Astrocyte of the spinal cord (primary cell): ENCODE results near the gene BDH1.

Source experiments
- DNase-seq: peaks from one replicate; pipeline ENCODE4 v3.0.0; 2011; ENCODE audit warnings: low read depth, low spot score
- H3K4me3 ChIP-seq: 2 replicates; pipeline ENCODE4 v1.5.1; 2011; ENCODE audit warnings: low read depth, mild to moderate bottlenecking, low read length, moderate library complexity
- CTCF ChIP-seq: IDR thresholded peaks from 2 replicates; pipeline ENCODE4 v1.5.1; 2012; ENCODE audit warnings: low read depth, mild to moderate bottlenecking, low read length, inconsistent platforms
- in situ Hi-C: cut with HindIII; loops from 2 replicates; pipeline ENCODE4 v1.10.0; 2017; ENCODE audit warnings: low sequenced_read_pairs

BDH1 gene

DNA sequence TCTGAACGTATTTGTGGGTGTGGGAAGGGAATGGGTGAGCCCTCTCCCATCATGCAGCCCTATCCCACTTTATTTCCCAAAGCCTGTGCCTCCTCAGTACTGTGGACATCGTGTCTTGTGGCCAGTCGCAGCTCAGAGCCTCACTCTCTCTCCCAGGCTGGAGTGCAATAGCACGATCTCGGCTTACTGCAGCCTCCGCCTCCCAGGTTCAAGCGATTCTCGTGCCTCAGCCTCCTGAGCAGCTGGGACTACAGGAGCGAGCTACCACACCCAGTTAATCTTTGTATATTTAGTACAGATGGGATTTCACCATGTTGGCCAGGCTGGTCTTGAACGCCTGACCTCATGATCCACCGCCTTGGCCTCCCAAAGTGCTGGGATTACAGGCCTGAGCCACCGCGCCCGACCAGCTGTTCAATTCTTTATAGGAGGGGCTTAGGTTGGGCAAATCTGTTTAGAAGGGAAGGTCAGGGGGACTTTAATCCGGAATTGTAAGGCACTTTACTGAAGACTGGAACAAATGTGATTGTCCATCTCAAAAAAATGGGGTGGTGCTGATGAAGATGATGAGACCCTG lies 42.7 kb upstream of the BDH1 start:
- DNase-seq: no peak
- TF ChIP-seq CTCF: no peak
- H3K4me3 ChIP-seq: no peak overlapping the region
- in situ Hi-C loops: no loop called here

- no peak overlapping the region for H3K4me3 ChIP-seq
- in situ Hi-C loops: no loop called here
- no peak for DNase-seq
- TF ChIP-seq CTCF: no peak
Observed at GRCh38 chr3:197597335-197597734, 41.6 kb upstream of the BDH1 start.

- TF ChIP-seq CTCF: no peak
- no peak for DNase-seq
- no peak overlapping the region for H3K4me3 ChIP-seq
- in situ Hi-C loops: no loop called here
Observed at GRCh38 chr3:197595470-197596185, 39.9 kb upstream of the BDH1 start.

GRCh38 chr3:197593046-197593380 lies 37.2 kb upstream of the BDH1 start:
- DNase-seq: no peak
- in situ Hi-C loops: no loop called here
- H3K4me3 ChIP-seq: no peak overlapping the region
- TF ChIP-seq CTCF: no peak

DNA sequence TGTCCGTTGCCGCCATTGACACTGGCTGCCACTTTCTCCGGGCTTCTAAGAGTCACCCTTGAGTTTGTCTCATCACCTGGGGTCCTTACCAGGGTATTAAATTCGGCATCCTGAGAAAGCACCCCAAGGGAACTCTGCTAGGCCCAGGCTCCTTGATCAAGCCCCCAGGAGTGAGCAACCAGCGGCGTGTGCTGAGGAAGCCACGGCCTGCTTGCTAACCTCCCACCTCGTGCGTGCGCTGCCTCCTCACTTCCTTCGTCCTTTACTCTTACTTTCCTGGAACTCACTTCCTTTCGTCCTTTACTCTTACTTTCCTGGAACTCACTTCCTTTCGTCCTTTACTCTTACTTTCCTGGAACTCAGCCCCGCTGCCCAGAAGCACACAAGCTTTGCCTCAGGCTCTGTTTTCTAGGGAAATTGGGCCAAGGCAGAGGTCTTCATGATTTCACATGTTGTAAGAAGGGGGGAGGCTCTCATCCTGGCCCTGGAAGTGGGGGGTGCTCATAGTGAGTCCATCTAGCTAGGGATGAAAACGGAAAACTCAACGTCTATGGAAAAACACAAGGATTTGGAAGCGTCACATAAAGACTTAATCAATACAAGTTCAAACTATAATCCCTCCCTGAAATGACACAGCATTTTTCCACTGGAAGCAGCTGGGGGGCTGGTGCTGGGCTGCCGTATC lies 36.7 kb upstream of the BDH1 start:
- H3K4me3 ChIP-seq: no peak overlapping the region
- DNase-seq: no peak
- no peak for TF ChIP-seq CTCF
- in situ Hi-C loops: no loop called here

- no peak overlapping the region for H3K4me3 ChIP-seq
- in situ Hi-C loops: no loop called here
- no peak for TF ChIP-seq CTCF
- DNase-seq: no peak
Observed at GRCh38 chr3:197591816-197592215, 36.0 kb upstream of the BDH1 start.
